ENCODE measurements around the gene CNEP1R1. TPM values are rescaled to one million over a fixed set of nuclear protein-coding genes. Genes with fewer than 3 reads are reported as not detected.
A peak's percentile ranks its signal among the peaks of the same experiment; 100 is the strongest.

The CNEP1R1 gene
- total and polyA plus RNA-seq, 2 donors, result 8.6 to 39.3 TPM

DNA sequence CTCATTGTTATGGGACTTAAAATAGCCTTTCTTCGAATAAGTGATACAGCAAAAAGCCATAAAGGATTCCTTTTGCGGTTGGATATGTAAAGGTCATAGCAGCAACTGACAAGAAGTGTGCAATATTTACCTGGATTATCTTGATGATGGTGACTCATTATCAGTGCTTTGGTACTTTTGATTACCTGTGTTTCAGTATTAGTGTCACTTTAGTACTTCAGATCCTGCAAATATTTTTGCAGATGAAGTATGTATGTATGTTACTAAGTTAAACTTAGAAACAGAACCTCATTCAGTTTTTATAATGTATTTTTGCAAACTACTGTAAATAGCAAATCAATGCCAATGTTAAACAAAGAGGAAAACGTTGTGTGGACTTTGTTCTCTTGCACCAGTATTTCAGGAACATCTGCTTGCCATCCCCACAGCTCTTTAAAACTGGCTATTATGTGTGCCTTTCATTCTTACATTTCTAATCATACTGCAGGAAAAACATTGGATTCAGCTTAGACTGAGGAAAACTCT is 10.5 kb downstream of the CNEP1R1 start:
- Histone ChIP-seq H3K4me3 (ENCODE audit: low read depth, low read length) (no peak overlapping the region), H3K36me3 (ENCODE audit: insufficient read depth) (peaks cover 2% of the 10 kb centered on the region), H3K27ac (ENCODE audit: low read depth) (no peak overlapping the region), H3K4me1 (ENCODE audit: insufficient read depth) (no peaks in the 10 kb centered on the region)
- 75% methylated on average over 3 of the region's 3 CpGs for WGBS
- DNase-seq (ENCODE audit: extremely low spot score), result no peak

DNA sequence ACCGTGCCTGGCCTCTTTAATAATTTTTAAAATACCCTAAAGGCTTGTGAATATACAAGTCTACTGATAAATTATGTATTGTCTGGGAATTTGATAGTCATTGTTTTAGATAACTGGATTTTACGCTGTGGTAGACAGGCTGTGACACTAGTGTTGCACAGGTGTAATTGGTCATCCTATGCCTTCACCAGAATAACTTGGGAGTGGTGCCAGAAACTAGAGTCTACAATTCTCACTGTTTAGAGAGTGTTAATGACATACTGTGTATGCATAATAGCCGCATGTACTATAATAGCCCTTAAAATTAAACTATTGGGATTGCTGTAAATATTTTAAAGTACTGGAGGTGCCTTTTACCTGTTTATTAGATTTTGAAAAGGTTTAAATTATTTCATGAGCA is 11.4 kb downstream of the CNEP1R1 start:
- DNase-seq (ENCODE audit: extremely low spot score), result no peak
- 89% methylated on average over 3 of the region's 3 CpGs for WGBS
- Histone ChIP-seq H3K4me1 (ENCODE audit: insufficient read depth) (no peaks in the 10 kb centered on the region), H3K27ac (ENCODE audit: low read depth) (no peak overlapping the region), H3K4me3 (ENCODE audit: low read depth, low read length) (no peak overlapping the region), H3K36me3 (ENCODE audit: insufficient read depth) (peaks cover 2% of the 10 kb centered on the region)

DNA sequence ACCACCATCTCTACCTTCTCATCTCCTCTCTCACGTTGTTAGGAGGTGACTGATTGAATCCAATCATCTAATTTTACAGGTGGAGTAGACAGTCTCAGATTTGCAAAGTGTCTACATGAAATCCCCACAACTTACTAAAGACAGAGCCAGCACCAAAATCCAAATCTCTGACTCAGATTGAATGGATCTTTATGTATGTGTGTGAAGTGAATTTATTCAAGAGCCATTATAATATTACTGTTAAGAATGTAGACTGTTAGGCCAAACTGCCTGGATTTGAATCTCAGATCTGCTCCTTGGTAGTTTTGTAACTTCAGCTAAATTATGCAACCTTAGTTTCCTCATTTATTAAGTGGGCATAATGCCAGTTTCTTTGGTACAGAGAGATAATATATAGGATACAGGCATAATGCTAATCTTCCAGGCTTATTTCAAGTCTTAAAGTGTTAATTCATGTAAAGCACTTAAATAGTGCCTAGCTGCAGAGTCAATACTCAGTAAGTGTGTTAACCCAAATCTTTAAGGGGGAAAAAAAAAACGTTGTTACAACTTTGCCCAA is 12.7 kb downstream of the CNEP1R1 start:
- 57% methylated on average over 2 of the region's 2 CpGs for WGBS
- H3K27ac ChIP-seq (ENCODE audit: low read depth), result no peak overlapping the region
- no peak overlapping the region for H3K4me3 ChIP-seq (ENCODE audit: low read depth, low read length)
- no peaks in the 10 kb centered on the region for H3K4me1 ChIP-seq (ENCODE audit: insufficient read depth)
- DNase-seq (ENCODE audit: extremely low spot score), result no peak
- peaks cover 2% of the 10 kb centered on the region for H3K36me3 ChIP-seq (ENCODE audit: insufficient read depth)

DNA sequence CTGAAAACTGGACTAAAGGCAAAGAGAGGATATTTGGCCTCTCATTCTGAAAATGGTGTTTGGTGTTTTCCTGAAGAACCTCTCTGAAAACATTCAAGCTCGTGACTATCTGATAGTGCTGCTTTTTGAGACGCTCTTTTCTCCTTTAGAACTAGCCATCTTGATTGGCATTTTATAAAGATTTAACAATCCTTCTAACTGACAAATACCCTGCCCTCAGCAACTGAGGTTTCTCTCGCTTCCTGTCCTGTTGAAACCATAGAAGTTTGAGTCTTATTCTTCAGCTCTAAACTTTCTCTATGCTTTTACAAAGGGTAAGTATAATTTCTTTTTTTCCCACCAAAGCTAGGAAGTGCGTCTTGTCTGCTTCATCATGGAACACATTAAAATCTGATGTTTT is 13.3 kb downstream of the CNEP1R1 start:
- WGBS, result 78% methylated on average over 4 of the region's 4 CpGs

DNA sequence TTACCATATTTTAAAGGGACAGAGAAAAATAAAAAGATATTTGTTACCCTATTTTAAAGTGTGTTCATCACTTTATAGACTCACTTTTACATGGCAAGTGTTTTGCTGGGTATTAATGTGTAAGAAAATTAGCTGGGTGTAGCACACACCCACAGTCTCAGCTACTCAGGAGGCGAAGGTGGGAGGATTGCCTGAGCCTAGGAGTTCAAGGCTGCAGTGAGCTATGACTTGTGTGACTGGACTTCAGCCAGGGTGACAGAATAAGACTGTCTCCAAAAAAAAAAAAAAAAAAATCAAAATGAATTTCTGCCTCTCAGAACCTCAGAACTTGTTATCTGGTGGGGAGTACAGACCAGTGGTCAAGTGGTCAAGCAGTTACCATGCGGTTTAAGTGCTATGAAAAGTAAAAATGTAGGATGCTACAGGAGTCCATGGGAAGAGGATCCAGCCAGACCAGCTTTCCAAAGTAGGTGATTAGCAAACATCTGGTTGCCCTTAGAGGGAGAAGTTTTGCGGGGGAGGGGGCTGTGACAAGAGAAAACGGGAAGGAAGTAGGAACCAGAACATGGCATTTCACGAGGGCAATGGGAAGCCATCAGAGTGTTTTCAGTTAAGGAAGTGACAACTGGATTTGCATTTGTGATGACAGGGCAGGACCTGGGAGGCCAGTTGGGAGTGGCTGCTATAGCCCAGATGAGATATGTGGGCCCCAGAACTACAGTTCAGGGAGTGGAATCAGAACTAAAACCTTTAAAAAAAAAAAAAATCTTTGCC is 13.9 kb downstream of the CNEP1R1 start:
- WGBS, result 54% methylated on average over 5 of the region's 5 CpGs
- Histone ChIP-seq H3K4me3 (ENCODE audit: low read depth, low read length) (no peak overlapping the region), H3K36me3 (ENCODE audit: insufficient read depth) (peaks cover 2% of the 10 kb centered on the region), H3K4me1 (ENCODE audit: insufficient read depth) (no peaks in the 10 kb centered on the region), H3K27ac (ENCODE audit: low read depth) (no peak overlapping the region)
- DNase-seq (ENCODE audit: extremely low spot score), result no peak

More for the DNA sequence above, 13.3 kb downstream of the CNEP1R1 start:
- peaks cover 2% of the 10 kb centered on the region for H3K36me3 ChIP-seq (ENCODE audit: insufficient read depth)
- no peak for DNase-seq (ENCODE audit: extremely low spot score)
- no peaks in the 10 kb centered on the region for H3K4me1 ChIP-seq (ENCODE audit: insufficient read depth)
- H3K27ac ChIP-seq (ENCODE audit: low read depth), result peak overlapping the region; percentile 16
- no peak overlapping the region for H3K4me3 ChIP-seq (ENCODE audit: low read depth, low read length)

DNA sequence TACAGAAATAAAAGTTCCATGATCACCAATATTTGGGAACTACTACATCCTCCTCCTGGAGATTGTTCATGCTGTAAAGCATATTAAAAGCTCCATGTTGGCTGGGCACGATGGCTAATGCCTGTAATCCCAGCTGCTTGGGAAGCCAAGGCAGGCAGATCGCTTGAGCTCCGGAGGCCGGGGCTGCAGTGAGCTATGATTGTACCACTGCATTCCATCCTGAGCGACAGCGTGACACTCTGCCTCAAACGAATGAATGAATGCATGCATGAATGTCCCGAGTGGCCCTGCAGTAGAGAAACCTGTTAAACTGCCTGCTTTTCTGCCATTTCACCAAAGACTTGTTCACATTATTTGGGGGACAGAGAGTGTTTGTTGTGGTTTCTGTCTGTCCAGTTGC is 15.0 kb downstream of the CNEP1R1 start:
- Histone ChIP-seq H3K4me3 (ENCODE audit: low read depth, low read length) (no peak overlapping the region), H3K4me1 (ENCODE audit: insufficient read depth) (no peaks in the 10 kb centered on the region), H3K27ac (ENCODE audit: low read depth) (no peak overlapping the region), H3K36me3 (ENCODE audit: insufficient read depth) (peaks cover 2% of the 10 kb centered on the region)
- WGBS, result 59% methylated on average over 8 of the region's 8 CpGs
- DNase-seq (ENCODE audit: extremely low spot score), result no peak

DNA sequence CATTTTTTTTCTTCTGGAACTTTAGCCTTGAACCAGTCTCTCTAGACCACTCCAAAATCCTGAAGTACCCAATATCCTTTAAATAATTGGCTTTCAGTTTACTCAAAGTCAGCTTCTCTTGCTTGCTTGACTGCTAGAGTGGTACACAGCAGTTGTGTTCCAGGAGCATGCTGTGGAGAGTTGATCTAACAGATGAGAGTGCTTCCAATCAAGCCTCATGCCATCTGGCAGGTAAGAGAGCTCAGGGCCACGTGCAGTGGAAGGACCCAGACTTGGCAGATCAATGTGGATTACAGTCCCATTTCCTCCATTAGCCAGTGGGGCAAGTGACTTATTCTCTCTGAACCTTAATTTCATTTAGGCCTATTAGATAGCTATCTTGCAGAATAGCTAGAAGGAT is 15.7 kb downstream of the CNEP1R1 start:
- Histone ChIP-seq H3K36me3 (ENCODE audit: insufficient read depth) (peaks cover 2% of the 10 kb centered on the region), H3K4me1 (ENCODE audit: insufficient read depth) (no peaks in the 10 kb centered on the region), H3K4me3 (ENCODE audit: low read depth, low read length) (no peak overlapping the region), H3K27ac (ENCODE audit: low read depth) (no peak overlapping the region)
- no peak for DNase-seq (ENCODE audit: extremely low spot score)
- 52% methylated on average over 1 of the region's 1 CpG for WGBS

DNA sequence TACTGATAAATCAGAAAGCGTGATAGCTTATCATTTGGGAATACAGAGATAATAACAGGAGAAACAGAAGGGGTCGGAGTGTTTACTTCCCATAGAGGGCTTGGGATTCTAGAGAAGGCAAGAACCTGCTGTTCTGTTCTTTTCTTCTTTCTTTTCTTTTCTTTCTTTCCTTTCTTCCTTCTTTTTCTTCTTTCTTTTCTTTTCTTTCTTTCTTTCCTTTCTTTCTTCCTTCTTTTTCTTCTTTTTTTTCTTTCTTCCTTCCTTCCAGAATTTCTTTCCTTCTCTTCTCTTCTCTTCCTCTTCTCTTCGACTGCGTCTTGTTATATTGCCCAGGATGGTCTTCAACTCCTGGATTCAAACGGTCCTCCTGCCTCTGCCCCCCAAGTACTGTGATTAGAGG is 18.3 kb downstream of the CNEP1R1 start:
- Histone ChIP-seq H3K4me1 (ENCODE audit: insufficient read depth) (no peaks in the 10 kb centered on the region), H3K27ac (ENCODE audit: low read depth) (no peak overlapping the region), H3K4me3 (ENCODE audit: low read depth, low read length) (no peak overlapping the region), H3K36me3 (ENCODE audit: insufficient read depth) (no peaks in the 10 kb centered on the region)
- WGBS, result 78% methylated on average over 5 of the region's 5 CpGs
- no peak for DNase-seq (ENCODE audit: extremely low spot score)

DNA sequence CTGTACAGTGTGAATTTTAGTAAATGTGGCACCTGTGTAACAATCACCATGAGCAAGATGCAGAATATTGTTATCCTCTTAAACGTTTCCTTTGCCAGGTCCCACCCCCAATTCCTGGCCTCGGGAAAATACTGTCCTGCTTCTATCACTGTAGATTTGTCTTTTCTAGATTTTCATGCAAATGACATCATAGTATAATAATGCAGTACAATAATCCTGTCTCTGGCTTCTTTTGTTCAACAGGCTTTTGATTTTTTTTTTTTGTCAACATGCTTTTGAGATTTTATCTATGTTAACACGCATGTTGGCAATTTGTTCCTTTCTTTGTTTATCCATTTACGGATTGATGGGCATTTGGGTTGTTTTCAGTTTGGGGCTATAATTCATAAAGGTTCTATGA is 20.4 kb downstream of the CNEP1R1 start:
- DNase-seq (ENCODE audit: extremely low spot score), result no peak
- H3K4me1 ChIP-seq (ENCODE audit: insufficient read depth), result no peaks in the 10 kb centered on the region
- WGBS, result 31% methylated on average over 4 of the region's 4 CpGs
- H3K4me3 ChIP-seq (ENCODE audit: low read depth, low read length), result no peak overlapping the region
- no peak overlapping the region for H3K27ac ChIP-seq (ENCODE audit: low read depth)
- H3K36me3 ChIP-seq (ENCODE audit: insufficient read depth), result no peaks in the 10 kb centered on the region

DNA sequence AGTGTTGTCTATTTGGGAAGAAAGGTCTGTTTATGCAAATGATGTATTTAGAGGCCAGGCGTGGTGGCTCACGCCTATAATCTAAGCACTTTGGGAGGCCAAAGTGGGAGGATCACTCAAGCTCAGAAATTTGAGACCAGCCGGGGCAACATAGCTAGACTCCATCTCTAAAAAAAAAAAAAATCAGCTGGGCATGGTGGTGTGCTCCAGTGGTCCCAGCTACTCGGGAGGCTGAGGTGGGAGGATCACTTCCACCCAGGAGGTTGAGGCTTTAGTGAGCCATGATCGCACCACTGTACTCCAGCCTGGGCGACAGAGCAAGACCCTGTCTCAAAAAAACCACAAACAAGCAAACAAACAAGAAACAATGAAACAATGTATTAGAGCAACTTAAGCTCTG is 21.8 kb downstream of the CNEP1R1 start:
- H3K4me3 ChIP-seq (ENCODE audit: low read depth, low read length), result no peak overlapping the region
- no peaks in the 10 kb centered on the region for H3K4me1 ChIP-seq (ENCODE audit: insufficient read depth)
- H3K36me3 ChIP-seq (ENCODE audit: insufficient read depth), result no peaks in the 10 kb centered on the region
- H3K27ac ChIP-seq (ENCODE audit: low read depth), result no peak overlapping the region
- no peak for DNase-seq (ENCODE audit: extremely low spot score)
- WGBS, result 87% methylated on average over 6 of the region's 6 CpGs

DNA sequence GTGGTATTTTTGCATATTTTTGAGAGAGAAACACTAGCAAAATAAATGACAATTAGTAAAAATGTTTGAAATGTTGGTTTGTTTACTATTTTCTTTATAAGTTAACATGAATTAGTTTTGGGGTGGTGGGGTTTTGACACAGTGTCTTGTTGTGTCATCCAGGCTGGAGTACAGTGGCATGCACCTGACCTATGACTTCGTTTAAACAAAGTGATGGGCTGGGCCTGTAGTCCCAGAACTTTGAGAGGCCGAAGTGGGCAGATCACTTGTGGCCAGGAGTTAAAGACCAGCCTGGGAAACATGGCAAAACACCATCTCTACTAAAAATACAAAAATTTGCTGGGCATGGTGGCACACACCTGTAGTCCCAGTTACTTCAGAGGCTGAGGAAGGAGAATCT is 22.8 kb downstream of the CNEP1R1 start:
- WGBS, result 68% methylated on average over 2 of the region's 2 CpGs
- H3K27ac ChIP-seq (ENCODE audit: low read depth), result no peak overlapping the region
- H3K4me3 ChIP-seq (ENCODE audit: low read depth, low read length), result no peak overlapping the region
- no peaks in the 10 kb centered on the region for H3K4me1 ChIP-seq (ENCODE audit: insufficient read depth)
- no peaks in the 10 kb centered on the region for H3K36me3 ChIP-seq (ENCODE audit: insufficient read depth)
- DNase-seq (ENCODE audit: extremely low spot score), result no peak

DNA sequence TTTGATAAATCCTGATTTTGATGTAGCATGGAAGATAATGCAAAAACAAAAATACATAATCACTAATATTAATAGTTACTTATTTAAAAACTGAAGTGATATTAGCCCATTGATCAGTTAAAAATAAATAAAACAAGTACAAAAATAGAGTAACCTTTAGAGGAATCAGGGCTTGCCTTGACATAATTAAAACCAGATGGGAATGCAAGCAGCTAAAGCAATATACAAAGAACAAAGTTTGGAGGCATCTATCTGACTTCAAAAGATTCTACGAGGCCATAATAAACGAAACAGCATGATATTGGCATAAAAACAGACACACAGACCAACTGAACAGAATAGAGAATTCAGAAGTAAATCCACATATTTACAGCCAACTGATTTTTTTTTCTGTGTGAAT is 25.8 kb downstream of the CNEP1R1 start:
- Histone ChIP-seq H3K4me1 (ENCODE audit: insufficient read depth) (no peaks in the 10 kb centered on the region), H3K27ac (ENCODE audit: low read depth) (no peak overlapping the region), H3K36me3 (ENCODE audit: insufficient read depth) (no peaks in the 10 kb centered on the region), H3K4me3 (ENCODE audit: low read depth, low read length) (no peak overlapping the region)
- no peak for DNase-seq (ENCODE audit: extremely low spot score)
- 22% methylated on average over 2 of the region's 2 CpGs for WGBS

DNA sequence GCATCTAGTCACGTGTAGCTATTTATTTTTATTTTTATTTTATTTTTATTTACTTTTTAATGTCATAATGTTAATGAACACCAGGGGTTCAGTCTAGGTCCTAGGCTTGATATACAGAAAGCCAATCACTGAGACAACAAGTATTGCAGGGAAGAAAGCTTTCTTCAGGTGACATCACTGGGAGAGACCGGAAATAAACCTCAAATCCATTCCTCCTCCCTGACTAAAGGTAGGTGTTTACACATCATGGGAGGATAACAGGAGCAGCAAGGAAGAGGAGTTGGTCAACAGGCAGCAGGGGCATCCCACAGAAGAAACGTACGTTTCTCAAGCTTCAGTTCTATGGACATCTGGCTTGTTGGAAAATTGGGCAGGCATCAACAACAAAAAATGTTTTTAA is 31.2 kb downstream of the CNEP1R1 start:
- H3K4me1 ChIP-seq (ENCODE audit: insufficient read depth), result no peaks in the 10 kb centered on the region
- no peak overlapping the region for H3K4me3 ChIP-seq (ENCODE audit: low read depth, low read length)
- 87% methylated on average over 4 of the region's 4 CpGs for WGBS
- H3K36me3 ChIP-seq (ENCODE audit: insufficient read depth), result no peaks in the 10 kb centered on the region
- no peak overlapping the region for H3K27ac ChIP-seq (ENCODE audit: low read depth)
- no peak for DNase-seq (ENCODE audit: extremely low spot score)

DNA sequence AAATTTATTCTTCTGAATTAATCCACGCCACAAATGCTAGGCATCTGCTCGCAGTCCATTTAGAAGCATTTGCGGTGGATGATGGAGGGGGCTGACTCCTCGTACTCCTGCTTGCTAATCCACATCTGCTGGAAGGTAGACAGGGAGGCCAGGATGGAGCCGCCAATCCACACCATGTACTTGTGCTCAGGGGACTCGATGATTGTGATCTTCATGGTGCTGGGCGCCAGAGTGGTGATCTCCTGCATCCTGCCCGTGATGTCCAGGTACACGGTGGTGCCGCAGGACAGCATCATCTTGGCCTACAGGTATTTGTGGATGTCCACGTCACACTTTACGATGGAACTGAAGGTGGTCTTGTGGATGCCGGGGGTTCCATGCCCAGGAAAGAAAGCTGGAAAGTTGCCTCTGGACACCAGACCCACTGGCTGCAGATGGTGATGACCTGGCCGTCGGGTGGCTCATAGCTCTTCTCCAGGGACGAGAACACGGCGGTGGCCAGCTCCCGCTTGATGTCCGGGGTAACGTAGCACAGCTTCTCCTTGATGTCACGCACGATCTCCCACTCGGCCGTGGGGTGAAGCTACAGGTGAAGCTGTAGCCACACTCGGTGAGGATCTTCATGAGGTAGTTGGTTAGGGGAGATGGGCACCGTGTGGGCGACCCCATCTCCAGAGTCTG is 33.2 kb downstream of the CNEP1R1 start:
- H3K36me3 ChIP-seq (ENCODE audit: insufficient read depth), result no peaks in the 10 kb centered on the region
- no peak for DNase-seq (ENCODE audit: extremely low spot score)
- no peaks in the 10 kb centered on the region for H3K4me1 ChIP-seq (ENCODE audit: insufficient read depth)
- H3K4me3 ChIP-seq (ENCODE audit: low read depth, low read length), result no peak overlapping the region
- WGBS, result 94% methylated on average over 28 of the region's 28 CpGs
- H3K27ac ChIP-seq (ENCODE audit: low read depth), result no peak overlapping the region

All from urinary bladder (tissue), 4 donors.